ENCODE measurements around the gene PRR5L.

GRCh38 chr11:36450110-36450572, 154.1 kb downstream of the PRR5L start:
- TF ChIP-seq POLR2A (IDR thresholded peaks at IDR 0.05; ENCODE audit: low read depth, low read length) (no peak), TAF1 (IDR thresholded peaks at IDR 0.05; ENCODE audit: borderline replicate concordance, low read depth, low read length) (no peak), POLR2AphosphoS5 (IDR thresholded peaks at IDR 0.05; ENCODE audit: low read depth, low read length) (no peak)
